GM19043 (cell line): ENCODE measurements around the gene SQOR.

ENCODE experiments used
- ATAC-seq: cut with Tn5 transposase; IDR thresholded peaks from one replicate; pipeline ENCODE4 v1.9.1; 2021; ENCODE audit warnings: low read depth; ENCODE audit not compliant: unreplicated experiment

Gene SQOR

GRCh38 chr15:45657254-45657653, 22.4 kb downstream of the SQOR start:
- ATAC-seq: no peak

- no peak for ATAC-seq
These were observed 23.1 kb downstream of the SQOR start for GRCh38 chr15:45657764-45658545.

GRCh38 chr15:45660231-45660979, 25.6 kb downstream of the SQOR start:
- ATAC-seq: no peak

- ATAC-seq: no peak
These were observed 27.5 kb downstream of the SQOR start for GRCh38 chr15:45662375-45662774.

- ATAC-seq: no peak
These were observed 29.6 kb downstream of the SQOR start for GRCh38 chr15:45664451-45664850.

- no peak for ATAC-seq
These were observed 30.4 kb downstream of the SQOR start for GRCh38 chr15:45665261-45665660.

GRCh38 chr15:45666119-45666875, 31.5 kb downstream of the SQOR start:
- ATAC-seq: no peak

GRCh38 chr15:45667002-45667401, 32.2 kb downstream of the SQOR start:
- ATAC-seq: no peak

GRCh38 chr15:45668386-45668785, 33.6 kb downstream of the SQOR start:
- no peak for ATAC-seq

GRCh38 chr15:45669422-45669821, 34.6 kb downstream of the SQOR start:
- ATAC-seq: no peak

- no peak for ATAC-seq
These were observed 35.3 kb downstream of the SQOR start for GRCh38 chr15:45670091-45670490.

- ATAC-seq: no peak
These were observed 35.7 kb downstream of the SQOR start for GRCh38 chr15:45670511-45670910.

- ATAC-seq: no peak
These were observed 39.8 kb downstream of the SQOR start for GRCh38 chr15:45674677-45675076.

- ATAC-seq: no peak
These were observed 43.0 kb downstream of the SQOR start for GRCh38 chr15:45677797-45678196.

GRCh38 chr15:45678459-45679178, 43.8 kb downstream of the SQOR start:
- no peak for ATAC-seq

- ATAC-seq: no peak
These were observed 49.7 kb downstream of the SQOR start for GRCh38 chr15:45684533-45684932.

GRCh38 chr15:45689616-45690015, 54.8 kb downstream of the SQOR start:
- no peak for ATAC-seq

GRCh38 chr15:45690581-45691260, 55.9 kb downstream of the SQOR start:
- ATAC-seq: no peak

GRCh38 chr15:45701108-45701507, 66.3 kb downstream of the SQOR start:
- no peak for ATAC-seq

- no peak for ATAC-seq
These were observed 67.2 kb downstream of the SQOR start for GRCh38 chr15:45702041-45702440.
